NCI-H1417 treated with DMSO at 0.1 percent for 48 hours (cell line): ENCODE measurements around the gene KRTAP10-5.
A peak's percentile ranks its signal among the peaks of the same experiment; 100 is the strongest.
"Not testable (repeated sequence)": the region's sequence is repeated elsewhere in the genome, so short reads cannot be mapped to it uniquely, and the experiment has no call there.

Experiments used
- DNase-seq: peaks from one replicate; lab custom pipeline; 2025; lab: John Stamatoyannopoulos, UW

The KRTAP10-5 gene

GRCh38 chr21:44571844-44572782 lies 8.3 kb downstream of the KRTAP10-5 start:
- DNase-seq: no peak

- no peak for DNase-seq
Observed at GRCh38 chr21:44571296-44571695, 9.1 kb downstream of the KRTAP10-5 start.

- DNase-seq: no peak
Observed at GRCh38 chr21:44569861-44570517, 10.4 kb downstream of the KRTAP10-5 start.

- no peak for DNase-seq
Observed at GRCh38 chr21:44568667-44569556, 11.5 kb downstream of the KRTAP10-5 start.

GRCh38 chr21:44568261-44568660 lies 12.1 kb downstream of the KRTAP10-5 start:
- no peak for DNase-seq

- no peak for DNase-seq
Observed at GRCh38 chr21:44567481-44568171, 12.8 kb downstream of the KRTAP10-5 start.

GRCh38 chr21:44566403-44566802 lies 14.0 kb downstream of the KRTAP10-5 start:
- DNase-seq: no peak

- DNase-seq: no peak
Observed at GRCh38 chr21:44564886-44565598, 15.4 kb downstream of the KRTAP10-5 start.

- DNase-seq: no peak
Observed at GRCh38 chr21:44564099-44564498, 16.3 kb downstream of the KRTAP10-5 start.

- DNase-seq: no peak
Observed at GRCh38 chr21:44558695-44559094, 21.7 kb downstream of the KRTAP10-5 start, which contains the start of gene KRTAP10-3. Gene KRTAP10-3, minus strand, starts transcription at chr21:44558795. Its CDS starts 80 bp downstream, at chr21:44558715.

- DNase-seq: not testable (repeated sequence)
Observed at GRCh38 chr21:44558329-44558675, 22.1 kb downstream of the KRTAP10-5 start.

- no peak for DNase-seq
Observed at GRCh38 chr21:44557491-44558328, 22.7 kb downstream of the KRTAP10-5 start.

- peak; percentile 8 for DNase-seq
Observed at GRCh38 chr21:44556879-44557278, 23.5 kb downstream of the KRTAP10-5 start.

- DNase-seq: no peak
Observed at GRCh38 chr21:44555200-44555875, 25.1 kb downstream of the KRTAP10-5 start.

GRCh38 chr21:44552681-44553080 lies 27.7 kb downstream of the KRTAP10-5 start:
- no peak for DNase-seq

GRCh38 chr21:44552136-44552535 lies 28.3 kb downstream of the KRTAP10-5 start:
- DNase-seq: no peak

- DNase-seq: no peak
Observed at GRCh38 chr21:44551340-44551961, 29.0 kb downstream of the KRTAP10-5 start, which contains the start of gene KRTAP10-2. Gene KRTAP10-2, minus strand, starts transcription at chr21:44551505. Its CDS starts 47 bp downstream, at chr21:44551458.

GRCh38 chr21:44550807-44551206 lies 29.6 kb downstream of the KRTAP10-5 start:
- DNase-seq: no peak

- not testable (repeated sequence) for DNase-seq
Observed at GRCh38 chr21:44550285-44550684, 30.1 kb downstream of the KRTAP10-5 start.
